Endothelial cell of umbilical vein (primary cell): ENCODE data around the gene S1PR4.

Experiments
- CTCF ChIP-seq, 2 donors: IDR thresholded peaks; 1 replicate in 1 of 2; 2 replicates in 1 of 2; pipeline ENCODE4 v1.5.1; 2011; ENCODE audit warnings: low read length in 2 of 2, mild to moderate bottlenecking in 2 of 2, moderate library complexity in 2 of 2, control low read depth in 1 of 2, inconsistent platforms in 1 of 2, low read depth in 1 of 2; ENCODE audit not compliant: insufficient read depth in 1 of 2; ENCODE audit errors: extremely low read depth in 1 of 2
- JUN ChIP-seq: IDR thresholded peaks from 2 replicates; pipeline ENCODE4 v1.6.1; 2011; ENCODE audit warnings: borderline replicate concordance, low read depth; ENCODE audit not compliant: insufficient read length, insufficient read depth
- MAX ChIP-seq: IDR thresholded peaks from 2 replicates; pipeline ENCODE4 v1.6.1; 2011; ENCODE audit not compliant: insufficient read depth, insufficient read length

GRCh38 chr19:3135961-3136683, 42.4 kb upstream of the S1PR4 start, which contains the start of gene GNA15:
- TF ChIP-seq CTCF (IDR thresholded peaks at IDR 0.05; ENCODE audit: extremely low read depth in 1 of 2, insufficient read depth in 1 of 2, low read depth in 1 of 2, low read length in 2 of 2) (no peak), JUN (no peak), MAX (no peak)
